Gastrocnemius medialis (tissue), 4 donors: ENCODE data around the gene IST1. TPM values are rescaled to one million over a fixed set of nuclear protein-coding genes. Genes with fewer than 3 reads are reported as not detected.

ENCODE experiments used
- ATAC-seq, 2 donors: fragments of 150-250 bp; one replicate each; pipeline ENCODE4 v1.9.1; 2016
- DNase-seq, 2 donors: peaks; one replicate each; pipeline ENCODE4 v3.0.0-alpha.2; 2019
- H3K27ac ChIP-seq, 4 donors: fragments of 200-600 bp; sonication (generic); 1 replicate in 1 of 4; 2 replicates in 3 of 4; pipeline ENCODE4 v1.5.1; 2016 to 2018; ENCODE audit warnings: mild to moderate bottlenecking in 2 of 4, moderate library complexity in 1 of 4
- H3K27me3 ChIP-seq, 3 donors: fragments of 200-600 bp; sonication (generic) in 2 of 3; 1 replicate in 1 of 3; 2 replicates in 2 of 3; pipeline versions ENCODE4 v1.5.1 to v1.6.0; 2016 to 2019; ENCODE audit warnings: mild to moderate bottlenecking in 1 of 3, moderate library complexity in 1 of 3
- H3K36me3 ChIP-seq, 2 donors: fragments of 200-600 bp; sonication (generic) in 1 of 2; one replicate each; pipeline ENCODE4 v1.5.1; 2017 to 2018
- H3K4me1 ChIP-seq, 2 donors: fragments of 200-600 bp; sonication (generic) in 1 of 2; one replicate each; pipeline ENCODE4 v1.5.1; 2016 to 2017; ENCODE audit warnings: mild to moderate bottlenecking in 2 of 2
- H3K4me3 ChIP-seq, 4 donors: fragments of 200-600 bp; sonication (generic) in 3 of 4; 1 replicate in 1 of 4; 2 replicates in 3 of 4; pipeline ENCODE4 v1.5.1; 2016 to 2019; ENCODE audit warnings: mild to moderate bottlenecking in 2 of 4
- H3K9me3 ChIP-seq, 3 donors: fragments of 200-600 bp; sonication (generic) in 2 of 3; 1 replicate in 1 of 3; 2 replicates in 2 of 3; pipeline ENCODE4 v1.5.1; 2016 to 2019
- POLR2A ChIP-seq, 2 donors: fragments of 450-650 bp; IDR thresholded peaks; one replicate each; pipeline ENCODE4 v1.6.1; 2017; ENCODE audit warnings: antibody characterized with exemption in 2 of 2, mild to moderate bottlenecking in 2 of 2, moderate library complexity in 2 of 2
- in situ Hi-C, 4 donors: fragments of 200-750 bp; cut with MboI; loops; one replicate each; pipeline versions ENCODE4 v1.15.0 to v1.8.0; 2017; ENCODE audit warnings: low sequenced_read_pairs in 4 of 4
- intact Hi-C: fragments of 100-400 bp; cut with DNase I; formaldehyde crosslinking; loops from one replicate; pipeline ENCODE4 v1.15.1; 2023; ENCODE audit warnings: low total_unique reads
- total RNA-seq, 4 donors: library from RNA; depleted of rRNA; stranded (reverse); fragments of >200 nt; gene quantifications; one replicate each; pipeline versions ENCODE4 v1.1.0 to v1.2.3, GENCODE V29; 2016
- TF ChIP-seq, protein P1 (sequence below), 5 experiments: fragments of 450-650 bp in 3 of 5; fragments of 200-600 bp in 2 of 5; sonication (generic) in 2 of 5; IDR thresholded peaks in 4 of 5; conservative IDR thresholded peaks in 1 of 5; 1 replicate in 4 of 5; 2 replicates in 1 of 5; pipeline ENCODE4 v1.5.1; 2016 to 2019; ENCODE audit warnings: antibody characterized with exemption in 5 of 5, mild to moderate bottlenecking in 3 of 5, moderate library complexity in 3 of 5

The IST1 gene
- total RNA-seq, 4 donors from 2014 or later: 90.8 to 141 (median 112) TPM

- H3K4me1 ChIP-seq: peaks cover 9 to 15% of the 10 kb centered on the region in 2 donors
- DNase-seq (no peak), ATAC-seq (no peak)
- in situ Hi-C loops: loop anchor here in 1 of 4 donors (10.0 kb wide), 1 partner anchor 89 kb away; the partner anchor contains the start of gene AP1G1
- TF ChIP-seq, protein P1, sequence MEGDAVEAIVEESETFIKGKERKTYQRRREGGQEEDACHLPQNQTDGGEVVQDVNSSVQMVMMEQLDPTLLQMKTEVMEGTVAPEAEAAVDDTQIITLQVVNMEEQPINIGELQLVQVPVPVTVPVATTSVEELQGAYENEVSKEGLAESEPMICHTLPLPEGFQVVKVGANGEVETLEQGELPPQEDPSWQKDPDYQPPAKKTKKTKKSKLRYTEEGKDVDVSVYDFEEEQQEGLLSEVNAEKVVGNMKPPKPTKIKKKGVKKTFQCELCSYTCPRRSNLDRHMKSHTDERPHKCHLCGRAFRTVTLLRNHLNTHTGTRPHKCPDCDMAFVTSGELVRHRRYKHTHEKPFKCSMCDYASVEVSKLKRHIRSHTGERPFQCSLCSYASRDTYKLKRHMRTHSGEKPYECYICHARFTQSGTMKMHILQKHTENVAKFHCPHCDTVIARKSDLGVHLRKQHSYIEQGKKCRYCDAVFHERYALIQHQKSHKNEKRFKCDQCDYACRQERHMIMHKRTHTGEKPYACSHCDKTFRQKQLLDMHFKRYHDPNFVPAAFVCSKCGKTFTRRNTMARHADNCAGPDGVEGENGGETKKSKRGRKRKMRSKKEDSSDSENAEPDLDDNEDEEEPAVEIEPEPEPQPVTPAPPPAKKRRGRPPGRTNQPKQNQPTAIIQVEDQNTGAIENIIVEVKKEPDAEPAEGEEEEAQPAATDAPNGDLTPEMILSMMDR (IDR thresholded peaks at IDR 0.05 in 4 of 5, conservative IDR thresholded peaks at IDR 0.05 in 1 of 5): no peak
- TF ChIP-seq POLR2A (IDR thresholded peaks at IDR 0.05): no peak
- peak overlapping the region; percentile 94 to 100 (median 98) for H3K27ac ChIP-seq
- H3K9me3 ChIP-seq: no peaks in the 10 kb centered on the region
- H3K36me3 ChIP-seq: no peaks in the 10 kb centered on the region
- no peaks in the 10 kb centered on the region for H3K27me3 ChIP-seq
- peak overlapping the region; percentile 94 to 99 (median 96) for H3K4me3 ChIP-seq
- intact Hi-C loops: no loop called here
These were observed 1.5 kb upstream of the IST1 start for GRCh38 chr16:71893888-71894228.

- peak; percentile 30 to 55 for ATAC-seq
- intact Hi-C loops: no loop called here
These were observed 956 bp upstream of the IST1 start for GRCh38 chr16:71894229-71894920.

GRCh38 chr16:71895679-71896365 lies 491 bp downstream of the IST1 start:
- H3K4me3 ChIP-seq: peak overlapping the region; percentile 94 to 99 (median 96)
- peak in 1 of 2 donors; percentile 3 for DNase-seq
- H3K36me3 ChIP-seq: no peaks in the 10 kb centered on the region
- H3K27ac ChIP-seq: peak overlapping the region; percentile 94 to 100 (median 98)
- H3K9me3 ChIP-seq: no peaks in the 10 kb centered on the region
- intact Hi-C loops (loop anchor here (1.0 to 5.0 kb wide), 6 partner anchors 13 to 197 kb away; partner anchors contain the start of genes DHODH, DHX38 and TXNL4B), in situ Hi-C loops (loop anchor here in 2 of 4 donors (5.0 to 10.0 kb wide), 2 partner anchors 89 to 91 kb away; partner anchors contain the start of gene AP1G1 (in 2 of the 2))
- peak; percentile 46 to 48 for ATAC-seq
- peaks cover 24 to 28% of the 10 kb centered on the region in 2 donors for H3K4me1 ChIP-seq
- no peaks in the 10 kb centered on the region for H3K27me3 ChIP-seq
- TF ChIP-seq, protein P1 (IDR thresholded peaks at IDR 0.05 in 4 of 5, conservative IDR thresholded peaks at IDR 0.05 in 1 of 5): no peak
- no peak for TF ChIP-seq POLR2A (IDR thresholded peaks at IDR 0.05)

More at GRCh38 chr16:71894229-71894920, 956 bp upstream of the IST1 start:
- Histone ChIP-seq H3K36me3 (no peaks in the 10 kb centered on the region), H3K4me1 (peaks cover 14 to 15% of the 10 kb centered on the region in 2 donors), H3K9me3 (no peaks in the 10 kb centered on the region), H3K4me3 (peak overlapping the region; percentile 94 to 99 (median 96)), H3K27me3 (no peaks in the 10 kb centered on the region), H3K27ac (peak overlapping the region; percentile 94 to 100 (median 98))
- TF ChIP-seq, protein P1 (IDR thresholded peaks at IDR 0.05 in 4 of 5, conservative IDR thresholded peaks at IDR 0.05 in 1 of 5): peak in 1 of 5 experiments; percentile 22
- TF ChIP-seq POLR2A (IDR thresholded peaks at IDR 0.05): peak in 1 of 2 donors; percentile 2
- DNase-seq: peak; percentile 50 to 62
- in situ Hi-C loops: loop anchor here in 1 of 4 donors (10.0 kb wide), 1 partner anchor 90 kb away; the partner anchor contains the start of gene AP1G1

- intact Hi-C loops: loop anchor here (5.0 kb wide), 1 partner anchor 110 kb away; the partner anchor contains the start of gene DHODH
- no peak for TF ChIP-seq POLR2A (IDR thresholded peaks at IDR 0.05)
- TF ChIP-seq, protein P1 (IDR thresholded peaks at IDR 0.05 in 4 of 5, conservative IDR thresholded peaks at IDR 0.05 in 1 of 5): no peak
- in situ Hi-C loops: loop anchor here in 2 of 4 donors (5.0 to 10.0 kb wide), 2 partner anchors 90 to 92 kb away; partner anchors contain the start of gene AP1G1 (in 2 of the 2)
- peaks cover 24 to 36% of the 10 kb centered on the region in 2 donors for H3K4me1 ChIP-seq
- DNase-seq (no peak), ATAC-seq (no peak)
- no peaks in the 10 kb centered on the region for H3K36me3 ChIP-seq
- no peaks in the 10 kb centered on the region for H3K27me3 ChIP-seq
- H3K4me3 ChIP-seq: peak overlapping the region; percentile 94 to 99 (median 96)
- H3K9me3 ChIP-seq: no peaks in the 10 kb centered on the region
- peak overlapping the region; percentile 94 to 100 (median 98) for H3K27ac ChIP-seq
These were observed 1.5 kb downstream of the IST1 start for GRCh38 chr16:71896764-71897368.
